Upper lobe of left lung (tissue), 6 donors: Measurements from ENCODE around the gene TRPC1. TPM values are rescaled to one million over a fixed set of nuclear protein-coding genes. Genes with fewer than 3 reads are reported as not detected.
A peak's percentile ranks its signal among the peaks of the same experiment; 100 is the strongest.

ENCODE experiments used
- ATAC-seq, 2 donors: fragments of 200-7000 bp; cut with Tn5 transposase; one replicate each; pipeline ENCODE4 v1.9.1; 2022; ENCODE audit warnings: mild to moderate bottlenecking in 2 of 2, moderate library complexity in 2 of 2; ENCODE audit not compliant: low FRiP score in 2 of 2
- DNase-seq, 2 donors: peaks; one replicate each; pipeline ENCODE4 v3.0.0-alpha.2; 2019 to 2020
- H3K27ac ChIP-seq, 4 donors: fragments of 200-600 bp; sonication (generic); one replicate each; pipeline ENCODE4 v1.5.1; 2016 to 2019
- H3K27me3 ChIP-seq, 4 donors: fragments of 200-600 bp; sonication (generic); one replicate each; pipeline ENCODE4 v1.5.1; 2017 to 2019
- H3K36me3 ChIP-seq, 4 donors: fragments of 200-600 bp; sonication (generic); one replicate each; pipeline ENCODE4 v1.5.1; 2016 to 2019
- H3K4me1 ChIP-seq, 4 donors: fragments of 200-600 bp; sonication (generic); one replicate each; pipeline ENCODE4 v1.5.1; 2018 to 2019
- H3K4me3 ChIP-seq, 4 donors: fragments of 200-600 bp; sonication (generic); one replicate each; pipeline ENCODE4 v1.5.1; 2017 to 2019; ENCODE audit warnings: mild to moderate bottlenecking in 2 of 4, moderate library complexity in 1 of 4
- H3K9me3 ChIP-seq, 4 donors: fragments of 200-600 bp; sonication (generic); one replicate each; pipeline ENCODE4 v1.5.1; 2018 to 2019
- EP300 ChIP-seq, 4 donors: sonication (generic); formaldehyde crosslinking; IDR thresholded peaks; one replicate each; pipeline ENCODE4 v1.5.1; 2017; ENCODE audit warnings: antibody characterized with exemption in 4 of 4, control low read depth in 2 of 4
- POLR2A ChIP-seq, 4 donors: fragments of 450-650 bp; IDR thresholded peaks; one replicate each; pipeline ENCODE4 v1.5.1; 2016 to 2017; ENCODE audit warnings: antibody characterized with exemption in 4 of 4, mild to moderate bottlenecking in 2 of 4
- POLR2AphosphoS5 ChIP-seq, 2 donors: sonication (generic); formaldehyde crosslinking; IDR thresholded peaks; one replicate each; pipeline ENCODE4 v1.5.1; 2017; ENCODE audit warnings: antibody characterized with exemption in 2 of 2
- WGBS, 2 donors: methylation state at CpG; one replicate each; pipeline ENCODE4 v1.1.5; 2017 to 2018; 5-methylcytosine and 5-hydroxymethylcytosine counted together
- total RNA-seq, 6 donors: library from RNA; depleted of rRNA in 4 of 6; stranded (reverse); fragments of >200 nt in 4 of 6; gene quantifications; one replicate each; pipeline versions ENCODE4 v1.1.0 to v1.2.1, GENCODE V29; 2016 to 2021
- TF ChIP-seq, protein P1 (sequence below), 6 experiments: fragments of 450-650 bp in 4 of 6; fragments of 200-600 bp in 2 of 6; sonication (generic) in 2 of 6; IDR thresholded peaks; one replicate each; pipeline ENCODE4 v1.5.1; 2016 to 2019; ENCODE audit warnings: antibody characterized with exemption in 6 of 6
- donor health status: DM: no; HTN: no; CAD: no; lungs with moderate emphysema.
- donor health status: DM: no; HTN: yes; CAD: no; lungs with severe emphysema.

Gene TRPC1
- total RNA-seq, 6 donors from 2014 or later: 1.7 to 10.5 (median 5.4) TPM

GRCh38 chr3:142839831-142840230 is 116.0 kb downstream of the TRPC1 start:
- TF ChIP-seq, protein P1, sequence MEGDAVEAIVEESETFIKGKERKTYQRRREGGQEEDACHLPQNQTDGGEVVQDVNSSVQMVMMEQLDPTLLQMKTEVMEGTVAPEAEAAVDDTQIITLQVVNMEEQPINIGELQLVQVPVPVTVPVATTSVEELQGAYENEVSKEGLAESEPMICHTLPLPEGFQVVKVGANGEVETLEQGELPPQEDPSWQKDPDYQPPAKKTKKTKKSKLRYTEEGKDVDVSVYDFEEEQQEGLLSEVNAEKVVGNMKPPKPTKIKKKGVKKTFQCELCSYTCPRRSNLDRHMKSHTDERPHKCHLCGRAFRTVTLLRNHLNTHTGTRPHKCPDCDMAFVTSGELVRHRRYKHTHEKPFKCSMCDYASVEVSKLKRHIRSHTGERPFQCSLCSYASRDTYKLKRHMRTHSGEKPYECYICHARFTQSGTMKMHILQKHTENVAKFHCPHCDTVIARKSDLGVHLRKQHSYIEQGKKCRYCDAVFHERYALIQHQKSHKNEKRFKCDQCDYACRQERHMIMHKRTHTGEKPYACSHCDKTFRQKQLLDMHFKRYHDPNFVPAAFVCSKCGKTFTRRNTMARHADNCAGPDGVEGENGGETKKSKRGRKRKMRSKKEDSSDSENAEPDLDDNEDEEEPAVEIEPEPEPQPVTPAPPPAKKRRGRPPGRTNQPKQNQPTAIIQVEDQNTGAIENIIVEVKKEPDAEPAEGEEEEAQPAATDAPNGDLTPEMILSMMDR (IDR thresholded peaks at IDR 0.05): no peak
- TF ChIP-seq POLR2AphosphoS5 (IDR thresholded peaks at IDR 0.05) (no peak), EP300 (IDR thresholded peaks at IDR 0.05) (no peak), POLR2A (IDR thresholded peaks at IDR 0.05) (no peak)
- Histone ChIP-seq H3K4me3 (no peak overlapping the region), H3K27me3 (no peaks in the 10 kb centered on the region), H3K9me3 (no peaks in the 10 kb centered on the region), H3K27ac (no peak overlapping the region), H3K4me1 (no peaks in the 10 kb centered on the region), H3K36me3 (no peaks in the 10 kb centered on the region)
- DNase-seq (no peak), ATAC-seq (no peak)
- 72 to 73% methylated on average over 2 of the region's 2 CpGs for WGBS, 2 donors

- Histone ChIP-seq H3K4me3 (no peak overlapping the region), H3K4me1 (peaks cover 0 to 2% (median 0%) of the 10 kb centered on the region in 4 donors), H3K9me3 (no peaks in the 10 kb centered on the region), H3K27me3 (no peaks in the 10 kb centered on the region), H3K27ac (no peak overlapping the region), H3K36me3 (no peaks in the 10 kb centered on the region)
- ATAC-seq: no peak
- no peak for DNase-seq
- TF ChIP-seq, protein P1 (IDR thresholded peaks at IDR 0.05): peak in 5 of 6 experiments; percentile 18 to 41 (median 29)
- no peak for TF ChIP-seq POLR2AphosphoS5 (IDR thresholded peaks at IDR 0.05)
- 48 to 58% methylated on average over 4 of the region's 4 CpGs for WGBS, 2 donors
These were observed 120.6 kb downstream of the TRPC1 start for GRCh38 chr3:142844339-142844977.

DNA sequence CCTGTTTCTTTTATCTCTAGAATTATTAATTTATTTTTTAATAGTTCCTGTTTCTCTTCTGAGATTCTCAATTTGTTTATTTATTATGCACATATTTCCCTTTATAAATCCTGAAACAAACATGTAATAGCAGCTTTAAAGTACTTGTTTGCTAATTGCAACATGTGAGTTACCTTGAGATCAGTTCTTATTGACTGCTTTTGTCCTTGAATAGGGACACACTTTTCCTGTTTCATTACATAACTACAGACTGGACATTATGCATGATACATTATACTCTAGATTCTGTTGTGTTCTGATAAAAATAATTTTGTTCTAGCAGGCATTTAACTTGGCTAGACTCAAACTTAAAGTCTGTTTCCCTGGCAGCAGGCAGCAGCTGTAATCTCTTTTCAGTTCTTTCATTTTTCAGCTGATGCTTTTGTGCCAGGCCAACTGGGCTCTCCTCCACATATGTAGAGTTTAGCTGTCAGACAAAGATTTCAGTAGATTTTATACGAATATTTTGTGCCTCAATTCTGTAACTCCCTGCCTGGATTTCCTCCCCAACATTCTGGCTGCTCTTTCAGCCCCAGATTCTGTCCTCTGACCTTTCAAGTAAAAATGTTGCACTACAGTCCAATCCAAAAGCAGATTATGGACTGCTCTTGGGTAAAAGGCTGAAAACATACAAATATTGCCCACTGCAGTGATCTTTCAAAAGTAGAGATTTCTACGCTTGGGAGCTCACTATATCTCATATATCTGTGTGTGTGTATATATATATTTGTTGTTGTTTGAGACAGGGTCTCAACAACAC is 123.1 kb downstream of the TRPC1 start:
- TF ChIP-seq POLR2A (IDR thresholded peaks at IDR 0.05) (no peak), POLR2AphosphoS5 (IDR thresholded peaks at IDR 0.05) (no peak), EP300 (IDR thresholded peaks at IDR 0.05) (no peak)
- TF ChIP-seq, protein P1 (IDR thresholded peaks at IDR 0.05): no peak
- Histone ChIP-seq H3K27me3 (no peaks in the 10 kb centered on the region), H3K36me3 (no peaks in the 10 kb centered on the region), H3K9me3 (no peaks in the 10 kb centered on the region), H3K4me3 (no peak overlapping the region), H3K4me1 (peaks cover 0 to 15% (median 11%) of the 10 kb centered on the region in 4 donors), H3K27ac (no peak overlapping the region)
- ATAC-seq (no peak), DNase-seq (no peak)
- 32 to 72% methylated on average over 2 of the region's 2 CpGs for WGBS, 2 donors

GRCh38 chr3:142849148-142849547 is 125.3 kb downstream of the TRPC1 start:
- Histone ChIP-seq H3K4me1 (peaks cover 0 to 17% (median 11%) of the 10 kb centered on the region in 4 donors), H3K27me3 (no peaks in the 10 kb centered on the region), H3K27ac (no peak overlapping the region), H3K9me3 (no peaks in the 10 kb centered on the region), H3K4me3 (no peak overlapping the region), H3K36me3 (no peaks in the 10 kb centered on the region)
- 93 to 96% methylated on average over 3 of the region's 3 CpGs for WGBS, 2 donors
- TF ChIP-seq POLR2A (IDR thresholded peaks at IDR 0.05) (no peak), EP300 (IDR thresholded peaks at IDR 0.05) (no peak), POLR2AphosphoS5 (IDR thresholded peaks at IDR 0.05) (no peak)
- TF ChIP-seq, protein P1 (IDR thresholded peaks at IDR 0.05): no peak
- DNase-seq: no peak
- ATAC-seq: no peak
